ENCODE measurements around the gene GRK5.
A peak's percentile ranks its signal among the peaks of the same experiment; 100 is the strongest.
"Not testable (repeated sequence)": the region's sequence is repeated elsewhere in the genome, so short reads cannot be mapped to it uniquely, and the experiment has no call there.

The GRK5 gene

DNA sequence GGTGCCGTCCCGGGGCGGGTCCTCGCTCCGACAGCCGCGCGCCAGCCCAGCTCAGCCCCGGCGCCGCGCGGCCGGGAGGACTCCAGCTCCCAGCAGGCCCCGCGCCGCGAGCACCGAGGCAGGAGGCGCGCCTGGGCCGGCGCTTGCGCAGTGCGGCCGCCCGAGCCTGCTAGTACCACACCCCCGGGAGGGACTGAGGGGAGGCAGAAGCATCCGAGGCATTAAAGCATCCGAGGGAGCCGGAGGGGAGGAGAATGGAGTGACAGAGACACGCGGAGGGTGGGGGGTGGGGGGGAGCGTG, at the start of gene GRK5:
Gene GRK5, plus strand, starts transcription at position 206 of the 301 bp plus-strand sequence. CDS start 347 bp downstream, outside the sequence.
- peak; percentile 98 for DNase-seq (ENCODE audit: low spot score)

GRCh38 chr10:119159332-119159731, 48.0 kb upstream of the GRK5 start:
- no peak for DNase-seq (ENCODE audit: low spot score)

- peak; percentile 33 for DNase-seq (ENCODE audit: low spot score)
These were observed 45.5 kb upstream of the GRK5 start for GRCh38 chr10:119161680-119162451.

DNA sequence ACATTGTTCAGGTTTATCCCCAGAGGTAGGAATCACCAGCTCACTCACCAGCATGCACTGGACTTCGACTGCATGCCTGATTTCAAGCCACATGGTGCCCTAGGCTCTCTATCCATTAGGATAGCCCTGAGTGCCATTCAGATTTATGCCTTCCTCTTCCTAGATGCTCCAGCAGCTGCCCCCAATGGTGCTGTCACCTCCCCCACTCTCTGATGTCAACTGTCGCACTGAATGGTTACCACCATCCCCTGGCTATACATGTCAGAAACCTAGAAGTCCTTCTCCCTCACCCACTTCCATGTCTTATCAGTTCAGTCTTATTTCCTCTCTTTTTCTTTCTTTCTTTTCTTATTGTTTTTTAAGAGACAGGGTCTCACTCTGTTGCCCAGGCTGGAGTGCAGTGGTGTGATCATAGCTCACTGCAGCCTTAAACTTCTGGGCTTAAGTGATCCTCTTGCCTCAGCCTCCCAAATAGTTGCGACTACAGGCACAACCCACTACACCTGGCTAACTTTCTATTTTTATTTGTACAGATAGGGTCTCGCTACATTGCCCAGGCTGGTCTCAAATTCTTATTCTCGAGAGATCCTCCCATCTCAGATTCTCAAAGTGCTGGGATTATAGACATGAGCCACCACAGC, 44.8 kb upstream of the GRK5 start:
- DNase-seq (ENCODE audit: low spot score): no peak

DNA sequence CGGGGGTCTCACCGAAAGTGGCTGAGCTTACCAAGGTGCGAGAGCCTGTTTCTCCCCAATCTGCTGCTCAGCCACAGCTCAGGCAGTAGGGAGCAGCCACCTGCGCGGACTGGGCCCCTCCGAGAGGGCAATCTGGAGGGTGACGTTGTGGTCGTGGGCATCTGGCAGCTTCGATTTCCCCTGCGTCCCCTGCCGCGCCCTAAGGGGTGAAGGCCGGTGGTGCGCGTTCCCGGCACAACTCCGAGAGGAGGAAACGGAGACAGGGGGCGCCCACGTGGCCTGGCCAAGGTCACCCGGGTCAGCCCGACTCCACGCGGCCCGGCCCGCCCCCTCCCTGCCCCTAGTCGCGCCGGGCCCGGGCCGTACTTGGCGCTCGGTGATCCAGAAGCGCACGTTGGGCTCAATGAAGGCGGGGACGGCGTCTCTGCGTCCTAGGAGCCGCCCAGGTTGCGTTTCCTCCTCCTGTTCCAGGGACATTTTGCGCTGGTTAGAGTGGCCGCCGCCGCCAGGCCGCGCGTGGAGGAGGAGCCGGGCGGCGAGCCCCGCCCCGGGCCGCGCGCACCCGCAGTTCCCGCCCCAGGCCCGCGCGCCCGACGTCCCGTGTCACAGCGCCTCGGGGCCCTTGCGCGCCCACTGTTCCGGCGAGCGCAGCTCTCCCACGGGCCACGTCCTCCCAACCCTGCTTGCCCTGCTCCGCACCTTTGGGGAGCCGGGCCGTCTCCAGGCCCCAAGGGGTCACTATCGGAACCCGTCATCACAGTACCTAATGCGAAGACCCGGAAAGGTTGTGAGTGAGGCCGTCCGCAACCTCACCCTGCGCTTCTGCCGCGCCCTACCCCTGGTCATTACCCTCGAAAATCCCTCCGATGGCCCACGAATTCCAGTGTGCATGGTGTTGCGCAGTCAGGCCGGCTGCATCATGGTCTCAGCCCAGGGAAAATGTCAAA, 41.9 kb upstream of the GRK5 start, which contains the start of gene SFXN4:
Gene SFXN4, minus strand, starts transcription at position 544 of the 947 bp plus-strand sequence. Its CDS starts 67 bp downstream, at position 477.
- peak; percentile 83 for DNase-seq (ENCODE audit: low spot score)

DNA sequence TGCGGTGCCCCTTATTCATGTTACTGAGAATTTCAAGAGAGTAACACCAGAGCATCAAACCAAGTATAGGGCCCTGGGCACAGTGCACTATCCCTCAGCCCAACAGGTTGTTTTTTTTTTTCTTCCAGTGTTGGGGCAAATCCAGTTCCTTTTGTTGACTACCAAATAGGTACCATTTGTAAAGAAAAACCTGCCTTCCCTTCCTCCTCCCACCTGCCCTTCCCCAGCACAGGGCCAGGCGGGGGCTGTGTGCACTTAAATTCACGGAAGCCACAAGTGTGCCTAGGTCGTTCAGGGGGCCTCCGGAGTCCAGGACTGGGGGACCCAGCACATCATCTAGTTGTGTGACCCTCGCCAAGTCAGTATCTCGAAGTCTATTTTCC, 41.3 kb upstream of the GRK5 start:
- DNase-seq (ENCODE audit: low spot score): no peak

DNA sequence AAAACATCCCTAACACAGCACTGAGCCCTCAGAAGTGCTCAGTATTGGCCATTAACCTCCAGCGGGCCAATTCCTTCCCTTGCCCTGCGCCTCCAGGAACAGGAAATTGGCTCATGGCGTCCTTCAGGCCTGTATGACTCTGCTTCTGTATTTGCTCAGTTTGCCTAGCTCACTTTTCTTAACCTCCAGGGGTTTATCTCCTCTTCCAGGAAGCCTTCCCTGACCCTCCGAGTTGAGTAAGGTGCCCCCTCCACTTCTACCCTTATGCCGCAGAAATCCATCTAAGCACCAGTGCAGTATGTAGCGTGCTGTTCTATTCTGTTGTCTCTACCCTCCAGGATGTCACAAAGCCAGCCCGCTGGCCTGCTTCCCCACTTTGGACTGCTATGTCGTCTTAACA, 40.8 kb upstream of the GRK5 start:
- DNase-seq (ENCODE audit: low spot score): no peak

DNA sequence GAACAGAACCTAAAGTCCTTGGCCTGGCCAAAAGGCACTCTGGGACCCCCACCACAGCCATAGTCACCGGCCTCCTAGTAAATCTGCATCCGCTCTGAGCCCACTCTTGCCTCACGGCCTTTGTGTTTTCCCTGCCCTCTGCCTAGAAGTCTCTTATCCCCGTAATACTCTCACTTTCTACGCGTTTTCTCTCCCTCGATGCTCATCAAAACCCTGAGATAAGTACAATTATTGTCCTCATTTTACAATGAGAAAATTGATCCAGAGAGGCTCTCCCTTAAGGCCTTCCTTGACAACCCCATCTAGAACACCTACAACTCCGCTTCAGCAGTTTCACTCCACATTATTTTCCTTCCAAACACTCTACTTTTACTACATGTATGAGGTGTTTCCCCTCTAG, 40.3 kb upstream of the GRK5 start:
- no peak for DNase-seq (ENCODE audit: low spot score)

DNA sequence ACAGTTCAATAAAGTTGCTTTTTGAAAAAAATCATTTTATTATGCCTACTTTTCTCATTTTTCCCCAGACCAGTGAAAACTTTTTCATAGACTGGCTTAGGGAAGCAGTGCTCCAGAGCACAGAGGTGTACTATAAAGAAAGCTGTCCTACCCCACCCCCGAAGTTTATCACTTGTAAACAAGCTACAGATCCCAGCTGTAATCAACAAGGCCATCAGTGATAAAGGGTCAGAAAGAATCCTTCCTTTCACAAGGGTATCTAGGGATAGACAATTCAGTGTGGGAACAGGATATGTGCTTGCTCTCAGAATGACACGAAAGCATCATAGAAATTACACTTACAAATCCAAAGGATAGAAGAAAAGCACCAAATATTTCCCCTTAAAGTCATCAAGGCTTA, 33.3 kb upstream of the GRK5 start:
- DNase-seq (ENCODE audit: low spot score): no peak

DNA sequence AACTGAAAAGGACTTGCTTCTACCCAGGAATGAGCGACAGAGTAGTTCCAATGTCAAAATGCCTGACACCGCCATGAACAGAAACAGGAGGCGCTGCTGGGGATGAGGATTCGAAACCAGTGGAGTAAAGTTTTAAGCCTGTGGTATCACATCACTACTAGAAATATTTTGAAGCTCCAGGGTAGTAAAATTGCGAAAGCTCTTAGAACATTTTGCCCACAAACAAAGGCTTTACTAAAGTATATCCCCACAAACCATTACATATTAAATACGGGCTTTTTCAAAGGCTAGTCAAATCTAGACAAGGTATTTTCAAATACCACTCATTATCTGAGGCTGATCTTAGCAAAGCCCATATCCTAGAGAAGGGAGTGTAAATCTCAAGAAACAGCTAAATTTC, 31.2 kb upstream of the GRK5 start:
- no peak for DNase-seq (ENCODE audit: low spot score)

GRCh38 chr10:119177708-119178371, 29.5 kb upstream of the GRK5 start:
- no peak for DNase-seq (ENCODE audit: low spot score)

DNA sequence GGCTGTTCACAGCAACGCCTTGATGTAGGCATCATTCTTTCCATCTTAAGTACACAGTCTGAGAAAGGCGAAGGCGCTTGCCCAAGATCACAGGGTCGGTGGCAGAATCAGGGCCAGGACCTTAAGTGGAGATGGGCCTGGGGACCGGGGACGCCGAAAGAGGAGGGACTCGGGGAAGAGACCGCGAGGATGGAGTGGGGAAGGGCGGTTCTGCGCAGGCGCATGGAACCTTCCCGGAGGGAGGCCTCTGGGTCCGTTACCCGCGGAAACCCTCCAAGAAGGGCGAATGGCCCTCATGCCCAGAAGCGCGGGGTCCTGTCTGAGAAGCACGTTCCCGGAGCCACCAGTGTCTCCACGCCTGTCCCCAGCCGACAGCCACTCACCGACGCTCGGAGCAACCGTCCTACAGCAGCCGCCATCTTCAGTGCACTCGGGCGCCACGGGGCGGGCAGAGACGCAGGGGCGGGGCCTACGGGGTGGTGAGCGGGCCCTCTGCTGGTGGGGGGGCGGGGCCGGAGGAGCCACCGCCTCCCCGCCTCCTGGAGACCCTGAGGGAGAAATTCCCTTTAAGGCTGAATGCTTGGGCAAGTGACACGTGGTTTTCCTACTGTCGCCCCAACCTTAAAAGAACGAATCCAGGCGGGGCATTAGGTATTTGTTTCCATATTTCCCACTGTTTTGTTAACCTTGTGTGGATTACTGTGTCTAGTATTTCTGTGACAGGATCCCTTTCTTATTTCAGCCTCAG, 28.8 kb upstream of the GRK5 start, which contains the start of gene PRDX3:
Gene PRDX3, minus strand, starts transcription at position 441 of the 748 bp plus-strand sequence. Its CDS starts 22 bp downstream, at position 419.
- peak; percentile 94 for DNase-seq (ENCODE audit: low spot score)

DNA sequence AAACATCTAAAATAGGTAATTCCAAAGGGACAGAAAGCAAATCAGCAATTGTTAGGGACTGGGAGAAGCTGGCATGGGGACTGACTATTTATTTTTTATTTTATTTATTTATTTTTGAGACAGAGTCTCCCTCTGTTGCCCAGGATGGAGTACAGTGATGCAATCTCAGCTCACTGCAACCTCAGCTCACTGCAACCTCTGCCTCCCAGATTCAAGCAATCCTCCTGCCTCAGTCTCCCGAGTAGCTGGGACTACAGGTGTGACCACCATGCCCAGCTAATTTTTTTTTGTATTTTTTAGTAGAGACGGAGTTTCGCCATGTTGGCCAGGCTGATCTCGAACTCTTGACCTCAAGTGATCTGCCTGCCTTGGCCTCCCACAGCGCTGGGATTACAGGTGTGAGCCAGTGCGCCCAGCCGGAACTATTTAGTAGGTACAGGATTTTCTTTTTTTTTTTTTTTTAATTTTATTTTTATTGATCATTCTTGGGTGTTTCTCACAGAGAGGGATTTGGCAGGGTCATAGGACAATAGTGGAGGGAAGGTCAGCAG, 26.4 kb upstream of the GRK5 start:
- DNase-seq (ENCODE audit: low spot score): not testable (repeated sequence)

GRCh38 chr10:119183664-119184412, 23.5 kb upstream of the GRK5 start:
- DNase-seq (ENCODE audit: low spot score): no peak

DNA sequence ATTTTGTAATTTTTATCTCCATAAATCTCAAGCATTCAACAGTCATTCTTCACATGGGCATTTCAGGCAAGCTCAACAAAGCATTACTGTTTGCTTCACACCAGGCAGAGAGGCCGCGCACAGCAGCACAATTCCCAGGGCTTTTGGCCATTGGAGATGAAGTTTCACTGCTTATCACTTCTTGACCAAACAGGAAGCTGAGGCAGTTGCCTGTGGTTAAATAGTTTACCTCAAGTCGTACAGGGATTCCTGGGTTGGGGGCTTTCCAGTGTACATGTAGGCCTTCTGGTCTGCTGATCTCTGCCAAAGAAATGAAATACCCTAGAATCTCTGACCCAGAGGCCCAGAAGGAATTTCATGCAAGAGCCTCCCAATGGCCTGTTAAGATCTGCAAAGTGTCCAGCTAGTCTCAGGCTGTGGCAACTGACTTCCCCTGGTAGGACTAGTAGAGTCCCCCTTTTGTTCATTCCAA, 17.5 kb upstream of the GRK5 start:
- DNase-seq (ENCODE audit: low spot score): no peak

DNA sequence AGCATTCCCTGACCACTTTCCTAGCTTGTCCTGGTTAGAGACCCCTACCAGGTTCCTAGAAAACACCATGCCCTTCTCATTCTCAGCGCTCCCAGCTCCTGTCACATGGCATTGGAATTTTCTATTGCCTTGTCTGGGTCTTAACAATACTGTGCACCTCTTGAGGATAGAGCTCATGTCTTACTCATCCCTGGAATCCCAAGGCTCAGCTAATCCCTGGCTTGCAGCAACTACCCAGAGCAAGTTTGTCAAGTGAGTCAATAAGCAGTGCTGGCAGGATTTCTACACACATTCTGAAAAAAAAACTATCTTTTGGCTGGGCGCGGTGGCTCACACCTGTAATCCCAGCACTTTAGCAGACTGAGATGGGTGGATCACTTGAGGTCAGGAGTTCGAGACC, 17.0 kb upstream of the GRK5 start:
- DNase-seq (ENCODE audit: low spot score): peak; percentile 95

DNA sequence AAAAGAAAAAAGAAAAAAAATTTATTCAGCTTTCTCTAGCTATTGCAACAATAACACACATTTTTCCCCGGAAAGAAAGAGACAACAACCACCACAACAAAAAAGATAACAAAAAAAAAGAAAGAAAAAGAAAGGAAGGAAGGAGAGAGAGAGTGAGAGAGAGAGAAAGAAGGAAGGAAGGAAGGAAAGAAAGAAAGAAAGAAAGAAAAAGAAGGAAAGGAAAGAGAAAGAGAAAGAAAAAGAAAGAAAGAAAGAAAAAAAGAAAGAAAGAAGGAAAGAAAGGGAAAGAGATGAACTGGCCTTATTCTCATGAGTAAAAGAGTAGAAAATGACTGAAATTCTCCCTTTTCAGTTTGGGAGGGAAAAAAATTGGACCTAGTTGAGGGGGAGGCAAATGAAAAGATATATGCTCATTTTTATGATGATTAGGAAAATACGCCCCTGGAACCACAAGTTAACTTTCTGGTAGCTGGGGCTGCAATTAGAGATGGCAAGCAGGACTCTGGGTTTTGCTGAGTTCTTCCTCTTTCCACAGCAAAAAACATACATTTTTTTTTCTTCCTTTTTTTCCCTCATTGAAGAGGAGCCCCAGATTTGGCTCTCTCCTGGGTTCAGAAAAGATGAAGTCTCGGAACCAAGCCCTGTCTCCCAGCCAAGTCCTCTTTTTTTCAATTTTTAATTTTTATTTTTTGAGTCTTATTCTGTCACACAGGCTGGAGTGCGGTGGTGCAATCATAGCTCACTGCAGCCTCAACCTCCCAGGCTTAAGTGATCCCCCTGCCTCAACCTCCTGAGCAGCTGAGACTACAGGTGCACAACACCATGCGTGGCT, 16.2 kb upstream of the GRK5 start:
- DNase-seq (ENCODE audit: low spot score): no peak

- DNase-seq (ENCODE audit: low spot score): no peak
These were observed 15.5 kb upstream of the GRK5 start for GRCh38 chr10:119191881-119192280.

DNA sequence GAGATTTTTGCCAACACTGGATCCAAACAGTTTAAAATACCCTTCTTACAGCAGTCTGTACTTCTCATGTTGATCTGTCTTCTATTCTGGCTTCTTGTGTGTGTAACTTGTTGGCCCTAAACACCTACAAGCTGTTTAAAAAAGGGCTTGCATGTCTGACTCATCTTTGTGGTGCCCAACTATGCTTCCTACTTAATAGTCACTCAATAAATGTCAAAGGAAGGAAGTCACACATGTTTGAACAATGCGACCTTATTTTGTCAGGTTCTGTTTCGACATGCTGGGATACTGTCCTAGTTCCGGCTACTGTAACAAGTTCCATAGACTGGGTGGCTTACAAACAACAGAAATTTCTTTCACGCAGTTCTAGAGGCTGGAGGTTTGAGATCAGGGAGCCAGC, 9.4 kb upstream of the GRK5 start:
- DNase-seq (ENCODE audit: low spot score): peak; percentile 48
